ENCODE results near the gene PTRHD1.

DNA sequence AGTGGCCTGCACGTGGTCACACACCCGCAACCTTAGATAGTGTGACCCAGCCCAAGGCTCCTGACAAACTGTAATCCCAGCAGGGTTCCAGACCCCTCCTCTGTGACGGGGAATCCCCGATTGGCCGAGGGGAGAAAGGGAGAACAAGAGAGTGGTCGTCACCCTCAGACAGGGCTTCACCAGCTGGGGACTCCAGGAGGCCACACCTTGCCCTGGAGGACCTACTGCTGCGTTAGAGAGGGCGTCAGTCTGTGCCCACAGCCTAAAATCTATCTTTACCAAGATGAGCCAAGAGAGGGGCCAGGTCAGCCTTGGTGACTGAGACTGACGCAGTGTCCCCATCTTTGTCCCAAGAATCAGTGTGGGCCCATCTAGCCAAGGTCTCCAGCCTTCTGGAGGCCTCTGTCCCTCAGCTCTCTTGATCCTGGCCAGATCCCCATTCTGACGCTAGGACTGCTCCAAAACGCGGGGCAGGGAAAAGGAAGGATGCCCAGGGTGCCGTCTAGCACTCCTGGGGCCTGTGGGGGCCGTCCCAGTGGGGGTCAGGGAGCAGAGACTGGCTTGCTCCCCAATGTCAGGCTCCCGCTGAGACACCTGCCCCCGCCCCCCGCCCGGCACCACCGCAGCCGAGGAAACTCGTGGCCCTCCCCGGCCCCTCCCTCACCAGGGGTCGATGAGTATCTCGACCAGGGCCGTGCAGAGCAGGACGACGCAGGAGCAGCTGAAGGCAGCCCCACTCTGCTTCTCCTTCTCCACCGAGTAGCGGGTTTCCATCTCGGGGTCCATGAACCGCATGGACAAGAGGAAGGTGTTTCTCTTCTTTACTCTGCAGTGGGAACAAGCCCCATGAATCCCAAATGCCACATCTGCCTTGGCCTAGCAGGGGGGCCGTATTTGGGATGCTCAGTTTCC is 40.9 kb upstream of the PTRHD1 start:
- TF ChIP-seq EZH2 (IDR thresholded peaks at IDR 0.05; ENCODE audit: low read depth, low read length, severe bottlenecking) (no peak), POLR2A (IDR thresholded peaks at IDR 0.05; ENCODE audit: control extremely low read depth in 1 of 2, low read depth in 2 of 2, low read length in 2 of 2) (no peak), JUN (IDR thresholded peaks at IDR 0.05; ENCODE audit: low read depth, low read length) (no peak)
- TF ChIP-seq, protein P1, sequence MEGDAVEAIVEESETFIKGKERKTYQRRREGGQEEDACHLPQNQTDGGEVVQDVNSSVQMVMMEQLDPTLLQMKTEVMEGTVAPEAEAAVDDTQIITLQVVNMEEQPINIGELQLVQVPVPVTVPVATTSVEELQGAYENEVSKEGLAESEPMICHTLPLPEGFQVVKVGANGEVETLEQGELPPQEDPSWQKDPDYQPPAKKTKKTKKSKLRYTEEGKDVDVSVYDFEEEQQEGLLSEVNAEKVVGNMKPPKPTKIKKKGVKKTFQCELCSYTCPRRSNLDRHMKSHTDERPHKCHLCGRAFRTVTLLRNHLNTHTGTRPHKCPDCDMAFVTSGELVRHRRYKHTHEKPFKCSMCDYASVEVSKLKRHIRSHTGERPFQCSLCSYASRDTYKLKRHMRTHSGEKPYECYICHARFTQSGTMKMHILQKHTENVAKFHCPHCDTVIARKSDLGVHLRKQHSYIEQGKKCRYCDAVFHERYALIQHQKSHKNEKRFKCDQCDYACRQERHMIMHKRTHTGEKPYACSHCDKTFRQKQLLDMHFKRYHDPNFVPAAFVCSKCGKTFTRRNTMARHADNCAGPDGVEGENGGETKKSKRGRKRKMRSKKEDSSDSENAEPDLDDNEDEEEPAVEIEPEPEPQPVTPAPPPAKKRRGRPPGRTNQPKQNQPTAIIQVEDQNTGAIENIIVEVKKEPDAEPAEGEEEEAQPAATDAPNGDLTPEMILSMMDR (IDR thresholded peaks at IDR 0.05; ENCODE audit: control extremely low read depth in 1 of 3, insufficient read depth in 1 of 3, low read depth in 1 of 3, low read length in 3 of 3): no peak
